Activated naive CD4-positive, alpha-beta T cell treated with anti-CD3 and anti-CD28 coated beads for 36 hours (primary cell): ENCODE measurements around the gene SH3TC2. TPM values are rescaled to one million over a fixed set of nuclear protein-coding genes. Genes with fewer than 3 reads are reported as not detected.
"Not testable (repeated sequence)": the region's sequence is repeated elsewhere in the genome, so short reads cannot be mapped to it uniquely, and the experiment has no call there.

Experiments
- CTCF ChIA-PET: fragments of 350-600 bp; sonication (Branson Sonifier 250); formaldehyde crosslinking; loops from one replicate; lab custom pipeline; 2021; ENCODE audit warnings: antibody characterized with exemption; lab: Charles Lee
- DNase-seq: peaks from one replicate; pipeline ENCODE4 v3.0.0-alpha.2; 2020
- H3K27ac Mint-ChIP-seq: one replicate; pipeline ENCODE4 v1.8.0; 2021; ENCODE audit warnings: mild to moderate bottlenecking, mixed read lengths
- H3K27me3 Mint-ChIP-seq: one replicate; pipeline ENCODE4 v1.8.0; 2021; ENCODE audit warnings: low read depth, mixed read lengths
- H3K36me3 Mint-ChIP-seq: one replicate; pipeline ENCODE4 v1.8.0; 2021; ENCODE audit warnings: low read depth, mixed read lengths
- H3K4me1 Mint-ChIP-seq: one replicate; pipeline ENCODE4 v1.8.0; 2021; ENCODE audit warnings: low read depth, mixed read lengths
- H3K4me3 Mint-ChIP-seq: one replicate; pipeline ENCODE4 v1.8.0; 2021; ENCODE audit warnings: mild to moderate bottlenecking, moderate library complexity, mixed read lengths
- H3K9me3 Mint-ChIP-seq: one replicate; pipeline ENCODE4 v1.8.0; 2021; ENCODE audit warnings: mixed read lengths
- intact Hi-C: fragments of 100-400 bp; cut with micrococcal nuclease; formaldehyde crosslinking; loops from one replicate; pipeline ENCODE4 v1.15.1; 2023
- total RNA-seq, 2 experiments: library from RNA; stranded (reverse); gene quantifications; one replicate each; pipeline ENCODE4 v1.2.3, GENCODE V29; 2021

SH3TC2 gene
- total RNA-seq, 2 experiments from 2014 or later: not detected

GRCh38 chr5:149074071-149074470 is 11.2 kb upstream of the SH3TC2 start:
- H3K36me3 Mint-ChIP-seq, DNase-seq, H3K27ac Mint-ChIP-seq, H3K4me1 Mint-ChIP-seq, intact Hi-C loops, H3K4me3 Mint-ChIP-seq, H3K9me3 Mint-ChIP-seq: not testable (repeated sequence)
- CTCF ChIA-PET: interaction anchor here (1.1 kb wide), 1 partner anchor 16 kb away, joined by 3 read pairs; no protein-coding TSS in a partner anchor
- peaks cover 17% of the 10 kb centered on the region for H3K27me3 Mint-ChIP-seq

DNA sequence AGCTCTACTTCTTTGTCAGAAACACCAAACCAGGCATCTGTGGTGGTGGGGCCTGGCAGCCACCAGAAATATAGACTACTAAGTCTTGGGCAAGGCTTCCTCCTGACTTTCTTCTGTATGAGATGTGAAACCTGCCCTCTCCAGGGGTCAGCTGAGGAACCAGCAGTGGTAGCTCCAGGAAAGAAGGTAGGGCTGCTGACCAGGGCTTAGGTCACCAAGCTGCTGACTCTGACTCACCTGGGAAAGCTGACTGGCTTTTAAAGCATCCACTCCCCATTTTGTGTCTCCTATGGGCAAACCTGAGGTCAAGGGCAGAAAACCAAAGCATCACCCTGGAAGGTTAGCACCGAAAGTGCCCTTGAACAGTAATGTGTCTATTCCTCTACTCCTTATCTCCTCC is 10.4 kb upstream of the SH3TC2 start:
- intact Hi-C loops: no loop called here
- Mint-ChIP-seq H3K36me3 (no peaks in the 10 kb centered on the region), H3K9me3 (peaks cover 9% of the 10 kb centered on the region), H3K4me1 (no peaks in the 10 kb centered on the region), H3K4me3 (no peak overlapping the region), H3K27ac (no peak overlapping the region), H3K27me3 (peaks cover 17% of the 10 kb centered on the region)
- CTCF ChIA-PET: interaction anchor here (0.5 to 1.1 kb wide), 2 partner anchors 15 to 121 kb away, joined by 3 read pairs; no protein-coding TSS in a partner anchor
- DNase-seq: no peak

DNA sequence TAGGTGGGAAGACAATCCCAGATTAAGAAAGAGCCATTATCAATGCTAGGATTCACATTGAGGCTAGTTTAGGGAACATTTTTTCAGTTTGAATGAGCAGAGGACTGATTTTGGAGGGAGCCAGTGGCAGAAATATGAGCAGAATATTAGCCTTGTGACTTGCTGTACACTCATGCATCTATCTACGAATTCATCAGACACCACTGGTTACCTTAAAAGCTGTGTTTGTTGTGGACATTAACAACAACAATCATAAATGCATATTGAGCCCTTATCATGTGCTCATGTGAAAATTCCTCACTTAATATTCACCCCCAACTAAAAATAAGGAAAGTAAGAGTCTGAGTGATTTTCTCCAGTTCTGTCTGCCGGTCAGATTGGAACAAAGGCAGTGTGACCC is 9.9 kb upstream of the SH3TC2 start:
- H3K4me1 Mint-ChIP-seq: no peaks in the 10 kb centered on the region

DNA sequence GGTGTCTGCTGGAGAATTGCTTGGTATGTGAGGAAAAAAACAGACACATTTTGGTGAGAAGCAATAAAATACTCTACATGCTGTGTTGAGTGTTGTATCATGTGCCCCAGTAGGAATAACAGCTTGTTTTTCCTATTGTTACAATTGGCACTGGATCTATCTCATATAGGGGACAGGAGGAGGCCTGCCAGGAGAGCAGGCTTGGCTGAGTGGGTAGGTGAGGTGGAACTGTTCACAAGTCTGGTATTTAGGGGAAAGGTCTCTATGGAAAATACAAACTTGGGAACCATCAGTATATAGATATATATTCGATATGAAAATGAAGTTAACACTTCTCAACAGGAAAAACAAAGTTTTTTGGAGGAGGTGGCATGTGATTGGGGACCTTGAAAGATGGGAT is 9.5 kb upstream of the SH3TC2 start:
- Mint-ChIP-seq H3K4me1 (no peaks in the 10 kb centered on the region), H3K4me3 (no peak overlapping the region), H3K27me3 (peaks cover 17% of the 10 kb centered on the region), H3K27ac (no peak overlapping the region), H3K36me3 (no peaks in the 10 kb centered on the region), H3K9me3 (peaks cover 9% of the 10 kb centered on the region)
- no peak for DNase-seq
- CTCF ChIA-PET: no interaction called here
- intact Hi-C loops: no loop called here

More for the DNA sequence above, 9.9 kb upstream of the SH3TC2 start:
- H3K4me3 Mint-ChIP-seq: no peak overlapping the region
- CTCF ChIA-PET: interaction anchor here (0.5 to 1.1 kb wide), 2 partner anchors 14 to 121 kb away, joined by 3 read pairs; no protein-coding TSS in a partner anchor
- no peaks in the 10 kb centered on the region for H3K36me3 Mint-ChIP-seq
- DNase-seq: no peak
- intact Hi-C loops: no loop called here
- H3K27me3 Mint-ChIP-seq: peaks cover 17% of the 10 kb centered on the region
- H3K27ac Mint-ChIP-seq: no peak overlapping the region
- peaks cover 9% of the 10 kb centered on the region for H3K9me3 Mint-ChIP-seq

- Mint-ChIP-seq H3K4me1 (no peaks in the 10 kb centered on the region), H3K27me3 (peaks cover 17% of the 10 kb centered on the region), H3K27ac (no peak overlapping the region), H3K4me3 (no peak overlapping the region), H3K9me3 (peaks cover 10% of the 10 kb centered on the region), H3K36me3 (no peaks in the 10 kb centered on the region)
- no peak for DNase-seq
- CTCF ChIA-PET: no interaction called here
- intact Hi-C loops: no loop called here
Measured at GRCh38 chr5:149071756-149072155, 8.9 kb upstream of the SH3TC2 start.

DNA sequence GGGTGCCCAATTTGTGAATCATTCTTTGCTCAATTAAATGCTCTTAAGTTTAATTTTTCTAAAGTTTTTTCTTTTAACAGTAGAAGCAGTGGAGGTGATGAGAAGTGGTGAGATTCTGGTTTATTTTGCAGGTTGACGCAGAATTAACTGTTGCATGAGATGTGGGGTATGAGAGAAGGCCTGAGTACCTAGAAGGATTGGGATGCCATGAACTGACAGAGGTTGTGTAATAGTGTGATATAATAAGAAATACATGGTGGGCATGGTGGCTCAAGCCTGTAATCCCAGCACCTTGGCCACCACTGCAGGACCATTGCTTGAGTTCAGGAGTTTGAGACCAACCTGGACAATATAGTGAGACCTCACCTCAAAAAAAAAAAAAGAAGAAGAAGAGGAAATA is 8.4 kb upstream of the SH3TC2 start:
- CTCF ChIA-PET: no interaction called here
- no peak for DNase-seq

DNA sequence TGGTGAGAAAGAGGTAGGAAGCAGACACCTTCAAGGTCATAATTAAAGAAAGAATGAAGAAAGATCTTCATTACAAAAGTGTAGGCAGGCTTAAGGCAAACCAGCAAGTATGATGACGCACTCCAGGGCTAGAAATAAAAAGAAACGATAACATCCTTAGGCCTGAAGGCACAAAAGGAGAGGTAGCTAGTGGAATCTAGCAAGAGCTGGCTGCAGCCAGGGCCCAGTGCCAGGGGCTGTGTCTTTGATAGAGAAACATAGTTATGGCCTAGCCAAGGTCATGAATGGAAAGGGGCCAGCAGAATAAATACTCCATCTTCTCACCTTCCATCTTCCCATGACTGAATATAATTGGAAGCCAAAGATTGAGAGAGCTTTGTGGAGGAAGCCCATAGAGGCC is 6.8 kb upstream of the SH3TC2 start:
- Mint-ChIP-seq H3K9me3 (peaks cover 6% of the 10 kb centered on the region), H3K27ac (no peak overlapping the region), H3K36me3 (no peaks in the 10 kb centered on the region), H3K4me1 (no peaks in the 10 kb centered on the region), H3K27me3 (peaks cover 20% of the 10 kb centered on the region), H3K4me3 (no peak overlapping the region)
- CTCF ChIA-PET: interaction anchor here (0.6 kb wide), 1 partner anchor 14 kb away, joined by 3 read pairs; no protein-coding TSS in a partner anchor
- no peak for DNase-seq
- intact Hi-C loops: no loop called here

More for the DNA sequence above, 8.4 kb upstream of the SH3TC2 start:
- no peaks in the 10 kb centered on the region for H3K4me1 Mint-ChIP-seq
- intact Hi-C loops: no loop called here
- H3K27me3 Mint-ChIP-seq: peaks cover 20% of the 10 kb centered on the region
- no peak overlapping the region for H3K4me3 Mint-ChIP-seq
- peaks cover 11% of the 10 kb centered on the region for H3K9me3 Mint-ChIP-seq
- no peaks in the 10 kb centered on the region for H3K36me3 Mint-ChIP-seq
- H3K27ac Mint-ChIP-seq: no peak overlapping the region

DNA sequence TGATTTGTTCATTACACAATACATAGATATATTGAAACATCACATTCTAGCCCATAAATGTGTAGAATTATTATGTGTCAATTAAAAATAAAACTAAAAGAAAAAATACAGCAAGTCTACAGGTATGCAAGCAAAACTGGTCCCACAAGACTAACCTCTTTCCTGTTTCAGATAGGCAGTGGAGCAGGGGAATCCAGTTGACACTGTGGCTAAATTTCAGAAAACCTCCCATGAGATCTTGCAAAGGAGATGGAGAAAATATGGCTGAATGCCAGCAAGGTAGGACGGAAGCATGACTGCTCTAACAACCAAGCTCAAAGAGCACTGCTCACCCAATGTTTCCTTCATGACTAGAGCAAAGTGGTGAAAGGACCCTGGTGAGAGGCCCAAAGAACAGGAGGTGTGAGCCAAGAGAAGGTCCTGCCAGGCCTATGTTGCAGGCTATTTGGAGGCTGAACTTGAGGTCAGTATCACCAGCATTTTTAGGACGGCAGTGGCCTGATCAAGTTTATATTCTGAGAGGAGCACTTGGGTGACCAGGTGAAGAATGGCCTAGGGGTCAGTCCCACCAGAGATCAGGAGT is 1.1 kb upstream of the SH3TC2 start:
- no peak for DNase-seq
- intact Hi-C loops: no loop called here
- Mint-ChIP-seq H3K9me3 (peaks cover 6% of the 10 kb centered on the region), H3K4me1 (no peaks in the 10 kb centered on the region), H3K4me3 (no peak overlapping the region), H3K27ac (no peak overlapping the region), H3K36me3 (no peaks in the 10 kb centered on the region), H3K27me3 (peaks cover 4% of the 10 kb centered on the region)
- CTCF ChIA-PET: no interaction called here

DNA sequence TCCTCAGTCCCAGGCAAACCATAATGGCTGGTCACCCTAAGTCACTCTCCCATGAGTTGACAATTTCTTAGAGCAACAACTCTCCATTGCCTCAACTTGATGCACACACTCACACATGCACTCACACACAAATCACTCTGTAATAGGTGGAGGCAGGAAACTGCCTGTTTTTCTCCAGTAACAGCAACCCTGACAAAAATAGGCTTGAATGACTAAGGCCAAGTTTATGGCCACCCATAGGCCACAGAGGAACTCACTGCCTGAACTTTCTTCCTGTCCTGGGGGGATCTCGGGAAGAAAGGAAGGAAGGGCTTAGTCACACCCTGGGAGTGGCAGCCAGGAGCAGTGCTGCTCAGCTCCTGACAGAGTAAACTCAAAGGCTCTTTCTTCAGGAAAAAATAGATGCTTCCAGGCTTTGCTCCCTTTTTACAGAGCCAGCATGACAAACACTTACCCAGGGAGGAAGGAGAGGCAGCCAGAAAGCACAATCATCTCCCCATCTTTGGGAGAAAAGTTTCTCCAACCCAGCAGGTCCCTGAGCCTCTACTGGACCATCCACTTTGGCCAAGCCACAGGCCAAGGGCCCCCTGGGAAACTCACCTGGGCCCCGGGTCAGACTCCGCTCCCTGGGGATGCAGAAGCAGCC is 368 bp downstream of the SH3TC2 start:
- Mint-ChIP-seq H3K36me3 (no peaks in the 10 kb centered on the region), H3K9me3 (peaks cover 10% of the 10 kb centered on the region), H3K27ac (no peak overlapping the region), H3K4me1 (no peaks in the 10 kb centered on the region), H3K27me3 (peaks cover 8% of the 10 kb centered on the region), H3K4me3 (no peak overlapping the region)
- intact Hi-C loops: no loop called here
- CTCF ChIA-PET: no interaction called here
- DNase-seq: no peak

DNA sequence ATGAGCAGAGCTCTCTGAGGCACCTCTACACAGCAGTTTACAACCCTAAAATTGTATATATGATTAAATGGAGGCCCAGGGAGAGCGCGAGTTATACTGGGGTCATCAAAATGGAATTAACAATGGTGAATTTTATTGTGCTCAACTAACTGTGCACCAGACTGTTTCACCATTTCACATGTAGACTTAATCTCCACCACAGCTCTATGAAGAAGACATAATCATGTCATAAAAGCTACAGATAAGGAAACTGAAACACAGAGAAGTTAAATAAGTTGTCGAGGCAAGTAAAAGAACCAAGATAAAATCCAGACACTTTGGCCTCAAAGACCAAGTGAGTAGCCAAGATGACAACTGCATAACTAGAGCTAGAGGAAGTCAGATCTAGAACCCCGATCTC is 1.5 kb downstream of the SH3TC2 start:
- no peak for DNase-seq
- H3K4me3 Mint-ChIP-seq: no peak overlapping the region
- intact Hi-C loops: no loop called here
- no peaks in the 10 kb centered on the region for H3K4me1 Mint-ChIP-seq
- H3K27ac Mint-ChIP-seq: no peak overlapping the region
- H3K27me3 Mint-ChIP-seq: peaks cover 4% of the 10 kb centered on the region
- CTCF ChIA-PET: no interaction called here
- H3K9me3 Mint-ChIP-seq: peaks cover 4% of the 10 kb centered on the region
- no peaks in the 10 kb centered on the region for H3K36me3 Mint-ChIP-seq

DNA sequence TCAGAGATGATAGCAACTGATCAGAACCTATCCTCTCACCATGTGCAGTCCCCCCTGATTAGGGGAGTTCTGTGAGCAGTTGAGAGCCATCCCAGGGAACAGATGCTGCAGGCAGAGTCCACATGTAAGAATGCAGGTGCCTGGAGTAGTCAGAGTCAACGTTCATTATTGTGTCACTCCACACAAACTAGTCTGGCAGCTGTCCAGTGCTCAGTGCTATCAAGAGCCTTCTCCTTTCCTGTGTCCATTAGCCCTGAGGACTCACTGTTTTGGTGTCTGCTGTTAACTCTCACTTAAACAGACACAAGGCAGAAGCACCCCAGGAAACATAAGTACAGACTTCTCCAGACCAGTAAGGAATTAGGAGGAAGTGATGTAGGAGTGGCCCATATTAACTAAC is 2.5 kb downstream of the SH3TC2 start:
- H3K4me1 Mint-ChIP-seq: no peaks in the 10 kb centered on the region
- H3K27ac Mint-ChIP-seq: no peak overlapping the region
- CTCF ChIA-PET: no interaction called here
- DNase-seq: no peak
- no peaks in the 10 kb centered on the region for H3K36me3 Mint-ChIP-seq
- H3K27me3 Mint-ChIP-seq: peaks cover 4% of the 10 kb centered on the region
- intact Hi-C loops: no loop called here
- peaks cover 4% of the 10 kb centered on the region for H3K9me3 Mint-ChIP-seq
- no peak overlapping the region for H3K4me3 Mint-ChIP-seq

GRCh38 chr5:149056616-149057165 is 6.2 kb downstream of the SH3TC2 start:
- no peak for DNase-seq
- Mint-ChIP-seq H3K4me3 (no peak overlapping the region), H3K36me3 (no peaks in the 10 kb centered on the region), H3K27ac (no peak overlapping the region), H3K27me3 (peaks cover 4% of the 10 kb centered on the region), H3K9me3 (peaks cover 4% of the 10 kb centered on the region), H3K4me1 (no peaks in the 10 kb centered on the region)
- intact Hi-C loops: no loop called here
- CTCF ChIA-PET: interaction anchor here (1.0 kb wide), 1 partner anchor 58 kb away, joined by 3 read pairs; no protein-coding TSS in a partner anchor

- CTCF ChIA-PET: no interaction called here
- H3K4me1 Mint-ChIP-seq: no peaks in the 10 kb centered on the region
- no peaks in the 10 kb centered on the region for H3K36me3 Mint-ChIP-seq
- no peak for DNase-seq
- peaks cover 4% of the 10 kb centered on the region for H3K27me3 Mint-ChIP-seq
- no peak overlapping the region for H3K4me3 Mint-ChIP-seq
- intact Hi-C loops: no loop called here
- H3K27ac Mint-ChIP-seq: no peak overlapping the region
- H3K9me3 Mint-ChIP-seq: peaks cover 4% of the 10 kb centered on the region
Measured at GRCh38 chr5:149054416-149054815, 8.4 kb downstream of the SH3TC2 start.
